GM12873 (cell line): Measurements from ENCODE around the gene TMPRSS11D.

Experiments used
- CTCF ChIP-seq: IDR thresholded peaks from 2 replicates; pipeline ENCODE4 v1.5.1; 2012; ENCODE audit warnings: low read depth, mild to moderate bottlenecking, moderate library complexity, low read length, control low read depth; ENCODE audit not compliant: insufficient read depth; ENCODE audit errors: missing control alignments

TMPRSS11D gene

GRCh38 chr4:67785528-67785927 is 98.3 kb downstream of the TMPRSS11D start:
- no peak for TF ChIP-seq CTCF

DNA sequence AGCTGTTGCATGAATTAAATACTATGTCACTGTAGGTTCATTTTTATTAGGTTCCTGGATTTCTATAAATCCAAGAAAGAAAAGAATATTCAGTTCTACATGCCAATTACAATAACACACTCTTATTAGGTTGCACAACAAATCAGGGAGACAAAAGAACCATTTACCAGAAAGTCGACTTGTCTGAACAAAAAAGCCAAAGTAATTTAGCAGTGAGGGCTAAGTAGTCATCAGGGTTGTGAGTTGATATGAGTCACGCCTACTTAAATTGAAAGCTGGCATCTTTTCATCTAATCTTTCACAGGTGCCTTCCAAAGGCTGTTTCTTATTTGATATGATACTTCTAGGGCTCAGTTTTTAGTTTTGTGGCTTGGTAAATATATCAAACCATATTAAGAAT is 104.2 kb downstream of the TMPRSS11D start:
- TF ChIP-seq CTCF: no peak

GRCh38 chr4:67776746-67777145 is 107.1 kb downstream of the TMPRSS11D start:
- no peak for TF ChIP-seq CTCF
